ENCODE measurements around the gene KPRP.

Gene KPRP, protein sequence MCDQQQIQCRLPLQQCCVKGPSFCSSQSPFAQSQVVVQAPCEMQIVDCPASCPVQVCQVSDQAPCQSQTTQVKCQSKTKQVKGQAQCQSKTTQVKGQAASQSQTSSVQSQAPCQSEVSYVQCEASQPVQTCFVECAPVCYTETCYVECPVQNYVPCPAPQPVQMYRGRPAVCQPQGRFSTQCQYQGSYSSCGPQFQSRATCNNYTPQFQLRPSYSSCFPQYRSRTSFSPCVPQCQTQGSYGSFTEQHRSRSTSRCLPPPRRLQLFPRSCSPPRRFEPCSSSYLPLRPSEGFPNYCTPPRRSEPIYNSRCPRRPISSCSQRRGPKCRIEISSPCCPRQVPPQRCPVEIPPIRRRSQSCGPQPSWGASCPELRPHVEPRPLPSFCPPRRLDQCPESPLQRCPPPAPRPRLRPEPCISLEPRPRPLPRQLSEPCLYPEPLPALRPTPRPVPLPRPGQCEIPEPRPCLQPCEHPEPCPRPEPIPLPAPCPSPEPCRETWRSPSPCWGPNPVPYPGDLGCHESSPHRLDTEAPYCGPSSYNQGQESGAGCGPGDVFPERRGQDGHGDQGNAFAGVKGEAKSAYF

DNA sequence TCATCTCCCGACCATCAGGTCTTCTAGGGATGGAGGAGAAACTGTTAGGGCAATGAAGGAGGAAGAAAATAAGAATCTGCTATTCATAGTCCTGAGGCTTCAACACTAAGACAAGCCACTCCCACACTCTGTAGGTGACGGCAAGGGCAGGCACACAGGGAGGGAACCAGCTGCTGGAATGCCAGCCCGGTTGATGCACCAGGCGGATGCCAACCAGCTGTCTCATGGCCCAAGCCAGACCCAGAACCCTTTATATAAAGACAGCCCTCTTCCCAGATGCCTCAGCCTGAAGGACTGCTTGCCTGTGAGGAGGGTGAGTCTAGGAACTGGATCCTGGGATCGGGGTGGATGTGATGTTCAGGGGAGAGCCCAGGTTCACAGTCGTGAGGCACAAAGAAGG, at the start of gene KPRP:
TSS of gene KPRP (plus strand) at position 279 of the 400 bp plus-strand sequence. CDS start 1,564 bp downstream, outside the sequence.
- no peak for DNase-seq

DNA sequence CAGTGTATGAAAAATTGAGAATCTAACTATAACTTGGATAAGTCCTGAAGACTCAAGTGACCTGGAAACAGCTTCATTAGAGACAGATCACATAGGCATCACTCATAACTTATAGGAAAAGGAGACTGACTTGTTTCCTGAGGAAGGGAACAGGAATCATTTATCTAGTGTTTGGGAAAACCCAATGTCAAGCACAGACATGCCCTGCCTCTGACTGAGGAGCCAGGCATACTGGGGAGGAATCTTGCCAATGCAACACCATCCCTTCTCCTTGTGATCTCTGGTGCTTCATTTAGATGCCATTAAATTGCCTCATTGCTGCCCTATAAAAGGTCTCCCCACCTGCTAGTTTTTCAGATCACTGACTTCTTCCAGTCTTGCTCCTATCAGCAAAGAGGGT, 39.6 kb upstream of the KPRP start:
- DNase-seq, result no peak

DNA sequence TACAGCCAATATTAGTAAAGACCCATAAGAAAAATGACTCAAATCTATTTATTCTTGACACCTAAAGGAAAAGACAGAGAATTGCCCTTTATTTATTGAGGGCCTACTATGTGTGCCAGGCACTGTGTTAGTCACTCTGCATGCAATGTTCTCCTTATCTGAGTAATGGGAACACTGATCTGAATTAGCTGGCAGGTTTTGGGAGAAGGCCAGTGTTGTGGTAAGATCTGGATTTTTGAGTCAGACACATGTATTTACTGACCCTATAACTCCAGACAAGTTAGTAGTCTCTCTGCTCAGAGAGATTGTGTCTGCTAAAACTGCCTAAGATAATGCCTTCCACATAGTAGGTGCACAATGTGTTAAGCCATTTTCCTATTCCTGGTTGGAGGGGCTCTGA, 32.6 kb upstream of the KPRP start:
- no peak for DNase-seq

DNA sequence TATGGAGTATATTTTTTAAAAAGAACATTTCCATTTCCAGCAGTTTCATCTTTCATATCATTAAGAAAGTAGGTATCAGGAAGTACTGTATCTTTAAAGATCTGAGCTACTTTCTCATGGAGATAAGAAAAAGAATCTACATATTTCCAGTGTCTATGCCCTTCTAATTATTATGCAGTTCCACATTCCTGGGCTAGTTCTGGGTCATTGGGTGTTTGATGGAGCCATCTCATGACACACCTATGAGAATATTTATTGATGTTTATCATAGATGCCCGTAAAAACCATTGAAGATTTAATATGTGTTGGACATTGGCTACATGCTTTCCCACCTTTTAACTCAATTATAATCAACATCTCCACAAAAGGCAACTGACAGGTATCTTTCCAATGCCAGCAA, 28.8 kb upstream of the KPRP start:
- DNase-seq, result no peak

DNA sequence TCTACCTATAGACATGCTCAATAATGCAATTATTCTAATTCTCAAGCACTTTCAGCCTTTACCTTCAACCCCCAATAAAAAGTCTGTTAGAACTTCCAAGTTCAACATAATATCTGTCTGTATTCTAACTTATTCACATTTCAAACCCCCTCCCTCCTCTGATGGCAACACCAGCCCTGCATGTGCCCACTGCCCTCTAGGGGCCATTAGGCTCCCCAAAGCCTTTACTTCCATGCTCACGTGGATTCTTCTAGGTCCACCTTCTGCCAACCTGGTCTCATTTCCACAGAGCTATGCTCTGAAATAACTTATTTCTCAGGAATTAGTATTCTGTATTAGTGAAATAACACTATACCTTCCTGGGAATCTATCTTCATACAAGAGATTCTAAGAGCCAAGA, 22.2 kb upstream of the KPRP start:
- no peak for DNase-seq

DNA sequence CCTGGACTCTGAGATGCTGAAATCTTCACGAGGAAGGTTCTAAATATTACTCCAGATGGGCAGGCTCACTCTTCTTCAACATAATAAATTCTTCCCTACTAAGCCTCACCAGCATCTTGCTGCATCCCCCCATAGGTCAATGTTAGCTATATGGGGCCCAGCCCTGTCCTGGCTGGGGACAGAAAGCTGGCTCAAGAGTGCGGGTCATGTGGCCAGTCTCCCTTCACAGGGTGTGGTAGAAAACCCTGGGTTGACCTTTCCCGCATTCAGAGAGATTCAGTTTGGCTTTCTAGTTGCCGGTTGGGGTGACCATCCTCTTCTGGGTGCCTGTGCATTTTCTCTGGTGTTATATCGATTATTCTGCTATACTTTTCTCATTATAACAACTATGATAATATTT, 19.8 kb upstream of the KPRP start:
- DNase-seq, result no peak

DNA sequence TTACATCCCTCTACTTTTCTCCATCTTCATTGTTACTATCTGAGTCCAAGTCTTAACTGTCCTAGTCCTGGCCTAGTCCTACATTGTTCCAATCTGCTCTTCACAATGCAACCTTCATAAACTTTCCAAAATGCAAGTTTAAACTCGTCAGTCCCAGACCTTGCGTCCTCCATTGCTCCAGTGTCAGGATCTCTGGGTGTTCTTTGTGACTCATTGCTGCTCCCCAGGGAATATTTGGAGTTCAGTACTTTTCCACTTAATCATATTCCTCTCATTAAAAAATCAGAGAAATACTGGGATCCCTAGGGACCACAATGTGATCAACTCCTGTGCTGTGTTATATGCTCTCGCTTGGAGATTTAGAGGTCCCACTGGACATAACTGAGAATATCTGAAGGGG, 18.0 kb upstream of the KPRP start:
- no peak for DNase-seq

DNA sequence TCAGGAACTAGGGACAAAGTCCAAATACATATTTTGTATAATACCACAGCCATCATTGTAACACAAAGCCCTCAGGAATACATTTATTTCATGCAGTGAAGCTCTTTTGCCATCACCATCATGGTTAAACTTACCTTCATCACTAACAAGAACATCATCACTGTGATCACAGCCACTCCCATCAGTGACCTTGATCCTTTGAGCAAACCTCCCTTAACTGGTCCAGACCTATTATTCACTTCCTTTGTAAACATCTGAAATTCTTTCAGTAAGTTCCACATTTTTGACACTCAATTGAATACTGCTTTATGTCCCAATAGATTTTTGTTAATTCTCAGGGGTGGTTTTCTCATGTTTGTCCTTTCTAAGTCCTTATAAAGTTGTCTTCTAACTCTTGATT, 16.2 kb upstream of the KPRP start:
- no peak for DNase-seq

DNA sequence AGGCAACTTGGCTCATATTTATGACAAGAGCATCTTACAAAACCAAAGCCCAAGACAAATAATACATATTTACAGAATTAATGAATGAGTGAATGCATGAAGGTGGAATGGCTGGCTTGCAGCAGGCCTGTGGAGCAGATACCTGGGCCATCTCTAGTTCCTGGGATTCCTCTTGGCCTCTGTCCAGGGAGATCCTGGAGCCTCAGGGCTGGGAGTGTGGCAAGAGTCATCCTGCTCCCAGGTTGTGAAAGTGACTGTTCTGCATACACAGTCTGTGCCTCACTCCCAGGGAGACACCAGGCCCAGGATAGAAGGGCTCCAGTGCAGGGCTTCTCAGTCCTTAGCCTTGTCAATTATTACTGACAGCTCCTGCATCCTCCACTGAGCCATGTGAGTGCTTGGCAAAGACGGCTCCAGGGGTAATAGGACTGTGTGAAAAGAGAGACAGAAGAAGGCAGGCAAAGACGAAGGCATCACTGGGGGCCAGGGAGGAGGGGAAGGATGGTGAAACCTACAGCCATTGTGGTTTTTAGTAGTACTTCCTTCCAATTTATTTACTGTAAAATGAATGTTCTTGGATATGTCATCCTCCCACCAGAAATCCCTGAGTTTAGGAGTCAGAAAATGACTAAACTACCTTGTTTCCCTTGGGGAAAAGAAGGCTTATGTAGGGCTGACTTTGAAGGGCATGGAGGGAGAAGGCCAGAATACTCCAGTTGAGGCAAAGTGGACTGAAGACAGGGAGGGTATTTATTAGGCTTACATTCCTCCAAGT, 14.3 kb upstream of the KPRP start:
- DNase-seq, result no peak

DNA sequence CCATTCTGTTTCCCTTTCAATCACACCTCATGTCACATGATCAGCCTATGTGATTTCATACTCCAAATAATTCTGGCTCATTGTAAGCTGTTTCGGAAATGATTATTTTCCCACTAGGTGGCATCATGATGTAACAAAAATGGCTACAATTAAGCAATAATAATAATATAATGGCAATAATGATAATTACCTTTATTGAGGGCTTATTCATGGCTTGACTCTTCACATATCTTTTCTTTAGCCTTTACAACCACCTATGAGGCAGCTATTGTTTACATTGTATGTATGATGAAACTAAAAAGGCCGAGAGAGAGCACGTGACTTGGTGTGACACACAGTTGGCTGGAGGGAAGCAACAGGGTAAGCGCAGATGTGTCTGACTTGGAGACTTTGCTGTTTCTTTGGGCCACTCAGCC, 12.5 kb upstream of the KPRP start:
- DNase-seq, result no peak

DNA sequence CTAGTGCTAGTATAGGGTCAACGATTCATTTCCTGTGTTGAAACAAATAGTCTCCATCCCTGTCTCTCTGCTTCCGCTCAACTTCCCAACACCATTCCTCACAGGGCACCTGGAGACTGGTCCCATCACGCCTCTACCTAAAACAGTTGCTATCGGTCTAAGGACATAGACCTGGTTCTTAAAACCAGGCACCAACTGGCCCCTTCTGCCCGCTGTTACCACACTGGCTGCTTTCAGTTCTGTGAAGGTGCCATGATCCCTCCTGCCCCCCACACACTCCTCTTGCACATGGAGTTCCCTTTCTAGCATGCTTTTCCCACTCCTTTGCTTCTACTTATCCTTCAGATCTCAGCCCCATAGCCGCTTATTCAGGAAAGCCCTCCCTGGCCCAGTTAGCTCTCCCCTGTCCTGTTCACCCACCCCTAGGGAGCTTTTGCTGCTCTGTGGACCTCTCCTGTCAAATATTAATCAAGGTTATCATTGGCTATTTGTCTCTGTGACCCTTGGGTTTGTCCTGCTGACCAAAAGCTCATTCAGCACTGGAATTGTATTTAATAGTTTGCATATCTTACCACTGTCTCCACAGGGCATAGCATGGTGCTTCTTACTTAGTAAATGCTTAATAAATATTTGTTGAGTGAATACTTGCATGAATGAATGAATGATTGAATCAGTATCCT, 11.9 kb upstream of the KPRP start:
- DNase-seq, result no peak

DNA sequence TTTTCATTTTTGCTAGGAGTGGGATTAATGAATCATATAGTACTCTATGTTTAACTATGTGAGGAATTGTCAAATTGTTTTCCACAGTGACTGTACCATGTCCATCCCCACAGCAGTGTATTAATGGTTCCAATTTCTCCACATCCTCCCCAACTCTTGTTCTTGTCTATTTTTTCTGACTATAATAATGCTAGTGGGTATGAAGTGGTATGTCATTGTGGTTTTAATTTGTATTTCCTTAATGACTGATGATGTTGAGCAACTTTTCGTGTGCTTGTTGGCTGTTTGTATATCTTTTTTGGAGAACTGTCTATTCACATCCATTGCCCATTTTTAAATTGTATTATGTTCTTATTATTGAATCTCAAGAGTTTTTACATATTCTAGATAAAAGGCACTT, 10.0 kb upstream of the KPRP start:
- no peak for DNase-seq

DNA sequence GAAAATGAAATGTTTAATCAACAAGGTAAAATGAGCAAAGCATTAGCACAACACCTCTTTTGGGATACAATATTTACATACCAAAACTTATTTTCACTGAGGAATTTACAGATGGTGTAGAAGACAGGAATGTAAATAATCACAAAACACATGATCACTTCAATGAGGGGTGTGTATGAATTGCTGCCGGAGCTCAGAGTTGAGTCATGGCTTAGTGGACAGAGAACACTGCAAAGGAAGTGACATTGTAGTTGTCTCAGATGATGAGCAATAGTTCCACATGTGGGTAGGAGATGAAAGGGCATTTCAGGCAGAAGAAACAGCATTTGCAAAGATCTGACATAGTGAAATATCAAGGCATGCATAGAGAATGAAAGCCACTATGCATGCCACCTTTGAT, 5.6 kb upstream of the KPRP start:
- DNase-seq, result no peak

DNA sequence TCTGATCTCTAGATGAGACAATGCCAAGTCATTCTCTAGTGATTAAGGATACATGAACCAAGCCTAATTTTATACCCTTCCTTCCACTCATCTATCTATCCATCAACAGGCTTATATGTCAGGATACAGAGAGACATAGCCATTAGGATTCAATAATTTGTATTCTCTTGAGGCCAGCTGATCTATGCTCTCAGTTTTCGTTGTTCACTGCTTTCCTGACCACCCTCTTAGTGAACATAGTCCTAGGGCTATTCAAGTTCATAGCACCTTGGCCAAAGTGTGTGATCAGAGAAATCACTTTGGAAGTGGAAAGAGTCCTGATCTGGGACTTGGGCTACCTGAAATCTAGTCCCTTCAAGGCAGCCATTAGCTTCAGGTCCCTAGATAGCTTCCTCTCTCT, 4.2 kb upstream of the KPRP start:
- no peak for DNase-seq

DNA sequence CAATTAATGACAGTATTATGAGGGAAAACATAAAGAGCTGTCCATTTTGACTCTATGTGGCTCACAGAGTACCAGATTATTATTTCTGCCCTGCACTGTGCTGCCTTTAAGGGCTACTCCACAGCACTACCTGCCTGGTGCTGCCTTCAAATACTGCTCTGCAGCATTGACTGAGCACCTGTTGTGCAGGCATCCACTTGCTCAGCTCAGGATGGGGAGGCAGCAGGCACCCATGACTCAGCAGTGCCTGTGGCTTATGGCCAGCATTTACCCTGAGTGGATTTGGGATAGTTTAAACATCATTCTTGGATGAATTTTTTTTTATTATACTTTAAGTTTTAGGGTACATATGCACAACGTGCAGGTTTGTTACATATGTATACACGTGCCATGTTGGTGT, 953 bp upstream of the KPRP start:
- DNase-seq, result no peak

DNA sequence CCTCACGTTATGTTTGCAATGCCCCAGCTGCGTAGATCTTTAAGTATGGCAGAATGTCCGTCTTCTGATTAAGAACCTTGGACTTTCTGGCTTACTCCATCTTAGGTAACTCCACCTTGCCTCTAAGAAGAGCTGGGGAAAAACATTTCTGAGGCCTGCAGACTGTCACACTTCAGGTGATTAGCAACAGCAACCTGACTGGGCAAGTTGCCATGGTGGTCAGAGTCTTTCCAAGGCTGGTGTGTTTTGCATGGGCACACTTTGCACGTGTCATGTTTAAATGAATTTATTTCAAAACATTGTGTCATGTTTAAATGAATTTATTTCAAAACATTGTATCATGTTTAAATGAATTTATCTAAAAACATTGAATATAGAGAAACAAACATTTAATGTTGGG, 811 bp downstream of the KPRP start:
- no peak for DNase-seq

DNA sequence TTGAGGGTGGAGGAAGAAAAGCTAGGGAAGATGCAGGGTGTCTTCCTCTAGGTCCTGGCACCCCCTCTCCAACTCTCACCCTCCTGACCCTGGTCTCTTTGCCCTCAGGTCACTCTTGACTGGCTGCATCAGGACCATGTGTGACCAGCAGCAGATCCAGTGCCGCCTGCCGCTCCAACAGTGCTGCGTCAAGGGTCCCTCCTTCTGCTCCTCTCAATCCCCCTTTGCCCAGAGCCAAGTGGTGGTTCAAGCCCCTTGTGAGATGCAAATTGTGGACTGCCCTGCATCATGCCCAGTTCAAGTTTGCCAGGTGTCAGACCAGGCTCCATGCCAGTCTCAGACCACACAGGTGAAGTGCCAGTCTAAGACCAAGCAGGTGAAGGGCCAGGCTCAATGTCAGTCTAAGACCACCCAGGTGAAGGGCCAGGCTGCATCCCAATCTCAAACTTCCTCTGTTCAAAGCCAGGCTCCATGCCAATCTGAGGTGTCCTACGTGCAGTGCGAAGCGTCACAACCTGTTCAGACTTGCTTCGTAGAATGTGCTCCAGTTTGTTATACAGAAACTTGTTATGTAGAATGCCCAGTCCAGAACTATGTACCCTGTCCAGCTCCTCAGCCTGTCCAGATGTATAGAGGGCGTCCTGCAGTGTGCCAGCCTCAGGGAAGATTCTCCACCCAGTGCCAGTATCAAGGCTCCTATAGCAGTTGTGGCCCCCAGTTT, 1.8 kb downstream of the KPRP start:
- DNase-seq, result no peak

DNA sequence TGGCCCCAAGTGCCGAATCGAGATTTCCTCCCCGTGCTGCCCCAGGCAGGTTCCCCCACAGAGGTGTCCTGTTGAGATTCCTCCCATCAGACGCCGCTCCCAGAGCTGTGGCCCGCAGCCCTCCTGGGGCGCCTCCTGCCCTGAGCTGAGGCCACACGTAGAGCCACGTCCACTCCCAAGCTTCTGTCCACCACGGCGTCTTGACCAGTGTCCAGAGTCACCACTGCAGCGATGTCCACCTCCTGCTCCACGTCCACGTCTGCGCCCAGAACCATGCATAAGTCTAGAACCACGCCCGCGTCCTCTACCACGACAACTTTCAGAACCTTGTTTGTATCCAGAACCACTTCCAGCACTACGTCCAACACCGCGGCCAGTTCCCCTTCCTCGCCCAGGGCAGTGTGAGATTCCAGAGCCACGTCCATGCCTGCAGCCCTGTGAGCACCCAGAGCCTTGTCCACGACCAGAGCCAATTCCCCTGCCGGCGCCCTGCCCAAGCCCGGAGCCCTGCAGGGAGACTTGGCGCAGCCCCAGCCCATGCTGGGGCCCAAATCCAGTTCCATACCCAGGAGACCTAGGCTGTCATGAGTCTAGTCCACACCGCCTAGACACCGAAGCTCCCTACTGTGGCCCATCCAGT, 2.8 kb downstream of the KPRP start:
- DNase-seq, result no peak

DNA sequence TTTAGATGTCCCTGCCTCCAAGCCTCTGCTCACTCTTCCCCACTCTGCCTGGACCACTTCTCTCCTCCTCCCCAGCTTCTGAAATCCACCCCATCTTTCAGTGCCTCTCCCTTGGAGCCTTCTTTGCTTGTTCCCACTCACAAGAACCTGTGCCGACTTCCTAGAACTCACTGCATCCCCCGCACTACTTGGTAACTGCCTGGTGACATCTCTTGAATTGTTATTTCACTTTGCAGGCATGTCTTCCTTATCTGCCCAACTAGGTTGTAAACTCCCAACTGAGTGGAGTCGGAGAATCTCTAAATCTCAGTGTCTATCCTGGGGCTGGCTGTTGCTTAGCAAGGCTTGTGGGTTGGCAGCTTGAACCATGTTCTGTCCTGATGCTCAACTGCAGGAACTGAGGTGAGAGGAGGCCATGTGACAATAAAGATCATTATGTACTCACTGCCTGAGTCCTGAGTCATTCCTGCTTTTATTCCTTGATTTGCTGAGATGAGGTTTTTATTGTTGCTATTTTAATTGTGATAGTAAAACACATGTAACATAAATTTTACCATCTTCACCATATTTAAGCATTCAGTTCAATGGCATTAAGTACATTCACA, 3.9 kb downstream of the KPRP start:
- DNase-seq, result no peak

DNA sequence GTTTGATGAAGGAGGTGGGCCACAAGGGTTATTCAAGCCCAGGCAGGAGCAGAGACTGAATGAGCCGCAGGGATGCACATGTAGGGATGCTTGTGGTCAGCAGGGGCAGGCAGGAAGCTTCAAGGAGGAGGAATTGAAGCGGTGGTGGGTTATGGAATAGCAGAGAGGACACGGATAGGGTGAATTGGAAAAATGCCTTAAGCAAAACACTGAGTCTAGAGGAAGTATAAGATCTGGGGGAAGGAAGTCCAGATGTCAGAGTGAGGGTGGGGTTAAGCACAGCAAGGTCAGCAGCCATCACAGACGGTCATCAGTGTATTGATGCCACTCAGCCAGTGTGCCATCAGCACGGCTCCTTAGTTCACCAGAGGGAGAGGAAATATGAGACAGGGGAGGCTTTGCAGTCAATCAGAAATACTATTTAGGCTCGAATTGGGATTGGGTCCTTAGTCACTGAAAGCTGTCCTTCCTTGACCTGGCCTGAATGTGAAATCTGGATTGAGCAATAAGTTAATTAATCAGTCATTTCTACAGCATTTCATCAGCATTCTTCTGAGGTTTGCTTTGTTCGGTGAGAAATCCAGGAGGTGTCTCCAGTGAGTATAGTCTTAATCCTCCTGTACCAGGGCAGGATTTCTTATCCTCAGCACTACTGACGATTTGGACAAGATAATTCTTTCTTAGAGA, 11.2 kb downstream of the KPRP start:
- DNase-seq, result no peak

DNA sequence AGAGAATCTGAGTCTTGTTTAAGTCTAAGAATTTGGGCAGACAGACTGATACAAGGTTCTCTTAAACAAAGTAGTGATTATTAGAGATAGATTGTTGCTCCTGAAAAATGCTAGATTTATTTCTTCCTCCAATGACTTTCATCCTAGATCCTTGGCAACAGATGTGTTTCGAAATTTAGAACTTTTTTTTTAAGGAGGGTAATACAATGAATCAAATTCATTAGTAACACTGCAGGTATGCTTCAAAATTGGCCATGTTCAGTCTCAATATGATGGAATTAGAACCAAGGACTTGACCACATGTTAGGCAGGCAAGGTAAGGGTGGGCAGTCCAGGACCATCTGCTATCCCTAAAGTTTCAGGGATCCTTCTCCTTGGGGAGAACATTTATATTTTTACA, 12.6 kb downstream of the KPRP start:
- DNase-seq, result no peak
